GM10266 (cell line): ENCODE measurements around the gene ADGRD1.

Experiments
- DNase-seq: peaks from one replicate; pipeline ENCODE4 v3.0.0; 2012; ENCODE audit errors: extremely low spot score
- CTCF ChIP-seq: IDR thresholded peaks from 2 replicates; pipeline ENCODE4 v1.5.1; 2012; ENCODE audit warnings: mild to moderate bottlenecking, low read depth; ENCODE audit not compliant: control insufficient read depth, insufficient read depth; ENCODE audit errors: missing control alignments

ADGRD1 gene

DNA sequence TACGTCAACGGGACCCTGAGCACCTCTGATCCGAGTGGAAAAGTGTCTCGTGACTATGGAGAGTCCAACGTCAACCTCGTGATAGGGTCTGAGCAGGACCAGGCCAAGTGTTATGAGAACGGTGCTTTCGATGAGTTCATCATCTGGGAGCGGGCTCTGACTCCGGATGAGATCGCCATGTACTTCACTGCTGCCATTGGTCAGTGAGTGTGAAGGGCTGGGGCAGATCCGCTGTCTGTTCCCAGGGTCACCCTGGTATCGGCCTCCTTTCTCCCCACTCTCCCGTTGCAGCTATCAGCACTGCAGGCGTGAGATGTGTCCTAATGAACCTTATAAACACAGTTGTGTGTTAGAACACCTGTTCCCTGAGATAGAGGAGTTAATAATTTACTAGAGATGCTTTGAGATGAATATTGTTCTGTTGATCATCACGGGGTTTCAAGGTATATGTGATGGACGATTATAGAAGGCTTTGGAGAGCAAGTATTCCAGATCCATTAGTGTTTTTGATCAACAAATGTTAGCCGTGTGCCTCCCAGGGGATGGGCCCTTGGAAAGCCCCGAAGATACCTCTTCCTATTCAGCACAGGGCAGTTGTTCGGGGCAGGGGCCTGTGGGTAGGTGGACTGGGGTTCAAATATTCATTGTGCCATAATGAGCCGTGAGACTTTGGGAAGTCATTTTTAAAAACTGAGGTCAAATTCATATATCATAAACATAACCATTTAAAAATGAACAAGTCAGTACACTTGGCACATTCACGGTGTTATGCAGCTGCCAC lies 33.6 kb downstream of the ADGRD1 start:
- TF ChIP-seq CTCF, result no peak
- DNase-seq, result no peak

DNA sequence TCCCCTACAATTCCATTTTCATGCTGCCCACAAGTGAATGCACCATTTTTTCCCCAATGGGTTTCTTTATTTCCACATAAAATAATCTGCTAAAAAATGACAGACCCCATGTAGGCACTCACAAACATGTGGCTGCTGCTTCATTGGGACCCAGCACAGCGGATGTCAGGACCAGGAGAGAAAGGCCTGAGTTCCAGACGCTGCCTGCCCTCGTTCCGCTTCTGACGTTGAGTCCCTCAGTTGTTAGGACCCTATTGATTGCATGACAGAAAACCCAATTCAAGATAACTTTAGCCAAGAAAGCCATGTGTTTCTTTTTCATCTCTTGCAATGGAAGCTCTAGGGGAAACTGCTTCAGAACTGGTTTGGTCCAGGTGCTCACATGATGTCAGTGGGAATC lies 34.6 kb downstream of the ADGRD1 start:
- no peak for DNase-seq

GRCh38 chr12:130988751-130989150 lies 35.0 kb downstream of the ADGRD1 start:
- no peak for TF ChIP-seq CTCF
- no peak for DNase-seq

More for the DNA sequence above, 34.6 kb downstream of the ADGRD1 start:
- TF ChIP-seq CTCF, result no peak

GRCh38 chr12:130989391-130989790 lies 35.7 kb downstream of the ADGRD1 start:
- DNase-seq, result no peak
- no peak for TF ChIP-seq CTCF

GRCh38 chr12:130990034-130990433 lies 36.3 kb downstream of the ADGRD1 start:
- TF ChIP-seq CTCF, result no peak

DNA sequence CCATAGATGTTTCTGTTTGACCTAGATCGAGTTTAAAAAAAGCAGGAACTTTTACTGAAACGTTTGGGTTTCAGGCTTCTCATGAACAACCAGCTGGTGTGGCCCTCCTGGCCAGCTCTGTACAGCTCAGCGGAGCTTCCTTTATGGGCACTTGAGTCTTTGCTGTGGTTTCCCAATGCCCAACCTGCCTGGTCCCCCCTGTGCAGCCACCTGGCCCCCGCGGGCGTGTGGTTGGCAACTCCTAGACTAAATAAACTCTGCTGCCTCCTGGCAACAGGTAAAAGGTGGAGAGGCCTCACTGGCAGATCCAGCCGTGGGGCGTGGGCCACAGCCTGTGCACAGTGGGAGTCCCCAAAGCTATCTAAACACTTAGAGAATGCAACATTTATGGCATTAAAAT lies 38.7 kb downstream of the ADGRD1 start:
- DNase-seq, result no peak
- no peak for TF ChIP-seq CTCF

More at GRCh38 chr12:130990034-130990433, 36.3 kb downstream of the ADGRD1 start:
- no peak for DNase-seq

DNA sequence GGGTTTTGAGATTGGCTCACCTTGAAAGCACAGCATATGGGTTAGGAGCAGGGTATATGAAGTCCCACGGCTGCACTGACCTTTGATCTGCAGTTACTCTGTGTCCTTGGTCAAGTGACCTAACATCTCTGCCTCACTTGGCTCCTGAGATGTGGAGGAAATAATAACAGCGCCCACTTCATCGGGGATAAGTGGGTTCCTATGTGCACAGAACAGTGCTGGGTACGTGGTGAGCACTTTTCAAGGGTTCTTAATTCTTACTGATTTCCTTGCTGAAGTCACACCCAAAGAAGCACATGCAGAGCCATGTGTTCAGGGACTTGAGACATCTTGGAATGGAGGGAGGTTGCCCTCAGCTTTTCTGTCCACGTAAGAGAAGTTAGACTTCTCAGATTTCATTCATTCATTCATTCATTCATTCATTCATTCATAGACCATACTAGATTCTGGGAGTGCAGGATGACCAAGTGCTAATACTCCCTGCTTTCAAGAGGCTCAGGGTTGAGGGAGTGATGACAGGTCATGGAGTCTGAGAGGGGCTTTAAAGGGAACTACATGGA lies 39.4 kb downstream of the ADGRD1 start:
- no peak for DNase-seq
- no peak for TF ChIP-seq CTCF
